Uterus (tissue), 4 donors: Measurements from ENCODE around the gene MRM1. TPM values are rescaled to one million over a fixed set of nuclear protein-coding genes. Genes with fewer than 3 reads are reported as not detected.

ENCODE experiments used
- DNase-seq, 2 donors: peaks; one replicate each; pipeline ENCODE4 v3.0.0-alpha.2; 2019 to 2020
- H3K27ac ChIP-seq, 2 donors: fragments of 200-600 bp; sonication (generic); 1 replicate in 1 of 2; 2 replicates in 1 of 2; pipeline ENCODE4 v1.5.1; 2016 to 2018
- H3K27me3 ChIP-seq, 2 donors: fragments of 200-600 bp; sonication (generic); one replicate each; pipeline ENCODE4 v1.5.1; 2018 to 2019; ENCODE audit warnings: control low read depth in 1 of 2
- H3K36me3 ChIP-seq, 2 donors: fragments of 200-600 bp; sonication (generic); one replicate each; pipeline ENCODE4 v1.5.1; 2019; ENCODE audit warnings: control low read depth in 1 of 2
- H3K4me1 ChIP-seq, 2 donors: fragments of 200-600 bp; sonication (generic); one replicate each; pipeline ENCODE4 v1.5.1; 2018 to 2019; ENCODE audit warnings: control low read depth in 1 of 2
- H3K4me3 ChIP-seq, 2 donors: fragments of 200-600 bp; sonication (generic); 1 replicate in 1 of 2; 2 replicates in 1 of 2; pipeline ENCODE4 v1.5.1; 2018 to 2019; ENCODE audit warnings: mild to moderate bottlenecking in 1 of 2
- H3K9me3 ChIP-seq, 2 donors: fragments of 200-600 bp; sonication (generic); one replicate each; pipeline ENCODE4 v1.5.1; 2019; ENCODE audit warnings: control low read depth in 1 of 2
- CTCF ChIP-seq, 4 experiments: fragments of 200-600 bp in 2 of 4; fragments of 450-650 bp in 2 of 4; sonication (generic) in 2 of 4; IDR thresholded peaks; one replicate each; pipeline ENCODE4 v1.5.1; 2016 to 2019; ENCODE audit warnings: antibody characterized with exemption in 4 of 4, mild to moderate bottlenecking in 2 of 4, moderate library complexity in 1 of 4
- POLR2A ChIP-seq, 2 donors: fragments of 450-650 bp; IDR thresholded peaks; one replicate each; pipeline ENCODE4 v1.6.1; 2016; ENCODE audit warnings: antibody characterized with exemption in 2 of 2, mild to moderate bottlenecking in 1 of 2, moderate library complexity in 1 of 2
- intact Hi-C: fragments of 100-400 bp; cut with DNase I; formaldehyde crosslinking; loops from one replicate; pipeline ENCODE4 v1.15.1; 2023; ENCODE audit warnings: low total_unique reads
- total RNA-seq, 4 donors: library from RNA; depleted of rRNA in 3 of 4; stranded (reverse); fragments of >200 nt in 3 of 4; gene quantifications; one replicate each; pipeline versions ENCODE4 v1.1.0 to v1.2.4, GENCODE V29; 2014 to 2023
- donor health status: DM: yes; HTN: yes; CAD: no.

The MRM1 gene
- total RNA-seq, 4 donors from 2014 or later: 3.7 to 8.5 (median 4.6) TPM; not detected in 1

- TF ChIP-seq CTCF (IDR thresholded peaks at IDR 0.05) (no peak), POLR2A (IDR thresholded peaks at IDR 0.05) (no peak)
- Histone ChIP-seq H3K36me3 (no peaks in the 10 kb centered on the region), H3K4me3 (no peak overlapping the region), H3K4me1 (no peaks in the 10 kb centered on the region), H3K27me3 (no peaks in the 10 kb centered on the region), H3K27ac (no peak overlapping the region), H3K9me3 (no peaks in the 10 kb centered on the region)
- no peak for DNase-seq
- intact Hi-C loops: no loop called here
Observed at GRCh38 chr17:36578671-36579070, 22.7 kb upstream of the MRM1 start.

GRCh38 chr17:36583787-36584186, 17.6 kb upstream of the MRM1 start:
- DNase-seq: no peak
- Histone ChIP-seq H3K4me1 (no peaks in the 10 kb centered on the region), H3K36me3 (no peaks in the 10 kb centered on the region), H3K4me3 (no peak overlapping the region), H3K27me3 (no peaks in the 10 kb centered on the region), H3K27ac (no peak overlapping the region), H3K9me3 (no peaks in the 10 kb centered on the region)
- intact Hi-C loops: no loop called here
- TF ChIP-seq CTCF (IDR thresholded peaks at IDR 0.05) (no peak), POLR2A (IDR thresholded peaks at IDR 0.05) (no peak)

- no peaks in the 10 kb centered on the region for H3K36me3 ChIP-seq
- no peak for TF ChIP-seq POLR2A (IDR thresholded peaks at IDR 0.05)
- no peak for TF ChIP-seq CTCF (IDR thresholded peaks at IDR 0.05)
- intact Hi-C loops: no loop called here
Observed at GRCh38 chr17:36586138-36586537, 15.2 kb upstream of the MRM1 start.

GRCh38 chr17:36590082-36590481, 11.3 kb upstream of the MRM1 start:
- no peak overlapping the region for H3K4me3 ChIP-seq
- DNase-seq: no peak
- H3K27me3 ChIP-seq: no peaks in the 10 kb centered on the region
- H3K9me3 ChIP-seq: no peaks in the 10 kb centered on the region
- H3K36me3 ChIP-seq: no peaks in the 10 kb centered on the region
- TF ChIP-seq POLR2A (IDR thresholded peaks at IDR 0.05) (no peak), CTCF (IDR thresholded peaks at IDR 0.05) (no peak)
- intact Hi-C loops: no loop called here
- H3K4me1 ChIP-seq: peaks cover 0 to 10% of the 10 kb centered on the region in 2 donors
- H3K27ac ChIP-seq: no peak overlapping the region

More at GRCh38 chr17:36586138-36586537, 15.2 kb upstream of the MRM1 start:
- Histone ChIP-seq H3K9me3 (no peaks in the 10 kb centered on the region), H3K4me1 (peaks cover 0 to 2% of the 10 kb centered on the region in 2 donors), H3K27ac (no peak overlapping the region), H3K27me3 (no peaks in the 10 kb centered on the region), H3K4me3 (no peak overlapping the region)
- no peak for DNase-seq

- TF ChIP-seq POLR2A (IDR thresholded peaks at IDR 0.05) (peak in 1 of 2 donors; percentile 41), CTCF (IDR thresholded peaks at IDR 0.05) (peak in 1 of 4 experiments; percentile 4)
- H3K36me3 ChIP-seq: no peaks in the 10 kb centered on the region
- H3K4me3 ChIP-seq: peak within 1 kb of the TSS; percentile 35 to 89
- intact Hi-C loops: no loop called here
- H3K27ac ChIP-seq: peak within 1 kb of the TSS in 1 of 2 donors; percentile 70
- H3K27me3 ChIP-seq: no peaks in the 10 kb centered on the region
- DNase-seq: peak; percentile 72 to 83
- H3K9me3 ChIP-seq: no peaks in the 10 kb centered on the region
- H3K4me1 ChIP-seq: peaks cover 0 to 10% of the 10 kb centered on the region in 2 donors
Observed at GRCh38 chr17:36591434-36592315, 9.7 kb upstream of the MRM1 start, which contains the start of gene DHRS11. Gene DHRS11, plus strand, starts transcription at chr17:36591879. Its CDS starts 131 bp downstream, at chr17:36592010.
